HepG2 (cell line): Measurements from ENCODE around the gene STK24. TPM values are rescaled to one million over a fixed set of nuclear protein-coding genes. Genes with fewer than 3 reads are reported as not detected.

Source experiments
- ATAC-seq: fragments of 200-7000 bp; cut with Tn5 transposase; 3 replicates; pipeline ENCODE4 v1.9.1; 2020; ENCODE audit warnings: mild to moderate bottlenecking, moderate library complexity
- BruUV-seq: library from RNA; stranded (reverse); fragments of 400-500 nt; replicated peaks from 2 replicates; lab custom pipeline; 2021; lab: Mats Ljungman, UMichigan
- CTCF ChIA-PET: fragments of 300-600 bp; formaldehyde crosslinking; extraction: SDS; loops from one replicate; lab custom pipeline; 2021; ENCODE audit warnings: low total read pairs, inconsistent platforms, low intra/inter-chr PET ratio; lab: Yijun Ruan, JAX
- POLR2A ChIA-PET: fragments of 350-600 bp; sonication (Branson Sonifier 250); formaldehyde crosslinking; loops from one replicate; lab custom pipeline; 2020; ENCODE audit warnings: antibody characterized with exemption, inconsistent platforms; lab: Yijun Ruan, JAX
- DNase-seq: peaks from one replicate; pipeline ENCODE4 v3.0.0-alpha.2; 2015; ENCODE audit warnings: low spot score
- FAIRE-seq: peaks from 3 replicates; lab custom pipeline; 2011; peaks lifted over from hg19 to GRCh38; lab: Jason Lieb, UNC
- H2AFZ ChIP-seq: one replicate; pipeline ENCODE4 v1.6.1; 2011; ENCODE audit warnings: low read length, inconsistent platforms
- H3K27ac ChIP-seq: fragments of 300-600 bp; 3 replicates; pipeline ENCODE4 v1.8.0; 2011; ENCODE audit warnings: mixed run types, mild to moderate bottlenecking, mixed read lengths, low read length, inconsistent platforms; ENCODE audit not compliant: insufficient read depth; ENCODE audit errors: extremely low read length
- H3K27me3 ChIP-seq, 2 experiments: fragments of 200-600 bp in 1 of 2; 2 replicates in 1 of 2; 3 replicates in 1 of 2; pipeline versions ENCODE4 v1.6.0 to v1.8.0; 2011; ENCODE audit warnings: low read length in 2 of 2, mild to moderate bottlenecking in 2 of 2, moderate library complexity in 2 of 2, inconsistent platforms in 1 of 2; ENCODE audit not compliant: insufficient read depth in 2 of 2, control insufficient read depth in 1 of 2
- H3K36me3 ChIP-seq, 2 experiments: fragments of 200-600 bp in 1 of 2; replicated peaks in 1 of 2; 2 replicates in 1 of 2; 3 replicates in 1 of 2; pipeline versions ENCODE4 v1.5.1 to v1.8.0; 2011; ENCODE audit warnings: low read length in 2 of 2, inconsistent platforms in 1 of 2; ENCODE audit not compliant: insufficient read depth in 2 of 2, control insufficient read depth in 1 of 2
- H3K4me1 ChIP-seq: 2 replicates; pipeline ENCODE4 v1.5.1; 2012; ENCODE audit warnings: low read length, inconsistent platforms; ENCODE audit not compliant: insufficient read depth
- H3K4me2 ChIP-seq: 2 replicates; pipeline ENCODE4 v1.6.0; 2011; ENCODE audit warnings: low read depth, low read length, inconsistent platforms
- H3K4me3 ChIP-seq, 3 experiments: fragments of 200-600 bp in 1 of 3; sonication (generic), shearing (Covaris generic) in 1 of 3; replicated peaks in 1 of 3; 2 replicates each; pipeline ENCODE4 v1.5.1; 2011 to 2016; ENCODE audit warnings: low read length in 3 of 3, inconsistent platforms in 2 of 3, low read depth in 2 of 3, mild to moderate bottlenecking in 2 of 3, control low read depth in 1 of 3, mixed read lengths in 1 of 3; ENCODE audit not compliant: insufficient read depth in 1 of 3
- H3K79me2 ChIP-seq: one replicate; pipeline ENCODE4 v1.6.1; 2011; ENCODE audit warnings: low read length, inconsistent platforms; ENCODE audit not compliant: insufficient read depth
- H3K9ac ChIP-seq: 2 replicates; pipeline ENCODE4 v1.6.0; 2011; ENCODE audit warnings: mild to moderate bottlenecking, low read depth, low read length, inconsistent platforms; ENCODE audit not compliant: insufficient read depth
- H3K9me3 ChIP-seq: 2 replicates; pipeline ENCODE4 v1.5.1; 2012; ENCODE audit warnings: mild to moderate bottlenecking, low read length
- H4K20me1 ChIP-seq: 2 replicates; pipeline ENCODE4 v1.6.0; 2011; ENCODE audit warnings: inconsistent platforms, mild to moderate bottlenecking, low read length, moderate library complexity; ENCODE audit not compliant: insufficient read depth
- ARID4A ChIP-seq: sonication (generic); formaldehyde crosslinking; IDR thresholded peaks from 2 replicates; pipeline ENCODE4 v1.5.0; 2020; ENCODE audit warnings: mild to moderate bottlenecking, missing genetic modification reagents, borderline replicate concordance
- BCL3 ChIP-seq: sonication (generic); formaldehyde crosslinking; IDR thresholded peaks from 2 replicates; pipeline ENCODE4 v1.5.1; 2020; ENCODE audit warnings: mild to moderate bottlenecking, missing genetic modification reagents, moderate library complexity
- CEBPB ChIP-seq: IDR thresholded peaks from 2 replicates; pipeline ENCODE4 v1.6.1; 2011; ENCODE audit warnings: low read depth, low read length, improper control_type of control experiment, borderline replicate concordance
- CEBPG ChIP-seq: IDR thresholded peaks from 2 replicates; pipeline ENCODE4 v1.6.1; 2016
- E2F1 ChIP-seq: sonication (generic); formaldehyde crosslinking; IDR thresholded peaks from 2 replicates; pipeline ENCODE4 v1.5.0; 2020; ENCODE audit warnings: missing genetic modification reagents
- FOSL2 ChIP-seq: sonication (generic); formaldehyde crosslinking; IDR thresholded peaks from 2 replicates; pipeline ENCODE4 v1.4.0; 2020; ENCODE audit warnings: missing genetic modification reagents
- FOXK1 ChIP-seq: sonication (generic); formaldehyde crosslinking; IDR thresholded peaks from 2 replicates; pipeline ENCODE4 v1.4.0; 2020; ENCODE audit warnings: low read depth, missing genetic modification reagents, borderline replicate concordance
- FOXO1 ChIP-seq: sonication (generic); formaldehyde crosslinking; IDR thresholded peaks from 2 replicates; pipeline ENCODE4 v1.4.0; 2020; ENCODE audit warnings: missing genetic modification reagents
- GATAD2A ChIP-seq: IDR thresholded peaks from 2 replicates; pipeline ENCODE4 v1.6.1; 2016
- KDM6A ChIP-seq: IDR thresholded peaks from 2 replicates; pipeline ENCODE4 v1.6.1; 2016; ENCODE audit warnings: low read depth
- MED1 ChIP-seq: sonication (generic); formaldehyde crosslinking; IDR thresholded peaks from 2 replicates; pipeline ENCODE4 v1.4.0; 2020; ENCODE audit warnings: missing genetic modification reagents
- MXD4 ChIP-seq: IDR thresholded peaks from 2 replicates; pipeline ENCODE4 v1.6.1; 2016; ENCODE audit warnings: mild to moderate bottlenecking, missing biosample characterization, missing genetic modification reagents
- SAP130 ChIP-seq: IDR thresholded peaks from 2 replicates; pipeline ENCODE4 v1.6.1; 2016; ENCODE audit warnings: low read depth
- SOX5 ChIP-seq: IDR thresholded peaks from 2 replicates; pipeline ENCODE4 v1.6.1; 2016; ENCODE audit warnings: borderline replicate concordance
- TGIF2 ChIP-seq: IDR thresholded peaks from 2 replicates; pipeline ENCODE4 v1.6.1; 2016; ENCODE audit warnings: control low read depth, missing compliant biosample characterization
- ZNF33A ChIP-seq: sonication (generic); formaldehyde crosslinking; IDR thresholded peaks from 2 replicates; pipeline ENCODE4 v1.5.1; 2020; ENCODE audit warnings: missing genetic modification reagents, mild to moderate bottlenecking, moderate library complexity, borderline replicate concordance
- ZNF564 ChIP-seq: sonication (generic); formaldehyde crosslinking; IDR thresholded peaks from 2 replicates; pipeline ENCODE4 v1.8.1; 2023; ENCODE audit warnings: mild to moderate bottlenecking, missing genetic modification reagents
- ZNF605 ChIP-seq: sonication (generic); formaldehyde crosslinking; IDR thresholded peaks from 2 replicates; pipeline ENCODE4 v1.8.0; 2022; ENCODE audit warnings: mild to moderate bottlenecking, missing genetic modification reagents
- ZNF83 ChIP-seq: sonication (generic); formaldehyde crosslinking; IDR thresholded peaks from 2 replicates; pipeline ENCODE4 v1.4.0; 2020; ENCODE audit warnings: missing genetic modification reagents, mild to moderate bottlenecking, borderline replicate concordance
- WGBS: methylation state at CpG from one replicate; pipeline ENCODE4 v1.1.6; 2017; ENCODE audit warnings: low lambda C conversion rate; 5-methylcytosine and 5-hydroxymethylcytosine counted together
- in situ Hi-C: cut with HindIII; loops from 2 replicates; pipeline ENCODE4 v1.10.0; 2017; ENCODE audit warnings: low pct_unique_long_range_greater_than_20kb; ENCODE audit not compliant: extremely low pct_ligation_motif_present
- intact Hi-C: fragments of 100-400 bp; cut with micrococcal nuclease; formaldehyde crosslinking; loops from one replicate; pipeline ENCODE4 v1.10.0; 2022; ENCODE audit not compliant: unreplicated experiment
- polyA plus RNA-seq, 8 experiments: library from polyadenylated mRNA; depleted of rRNA in 3 of 8; stranded (reverse) in 7 of 8; unstranded in 1 of 8; fragments of >200 nt; fragmentation: Illumina TruSeq in 4 of 8; extraction: Trizol in 4 of 8; gene quantifications; 2 replicates each; pipeline versions ENCODE4 v1.2.1 to v1.2.3, GENCODE V29; 2011 to 2016; ENCODE audit warnings: low read depth in 4 of 8, missing spikeins in 1 of 8, mixed read lengths in 1 of 8; ENCODE audit not compliant: insufficient read depth in 1 of 8
- total RNA-seq, 5 experiments: library from RNA; depleted of rRNA; stranded (reverse); fragments of >200 nt; fragmentation: Illumina TruSeq; extraction: Trizol; gene quantifications; 2 replicates each; pipeline ENCODE4 v1.2.3, GENCODE V29; 2016; ENCODE audit warnings: low read depth in 1 of 5

Gene STK24
- total and polyA plus RNA-seq, 2 of the 13 experiments (the other 11 are each of a cell fraction or from before 2014, with no cell fraction given): 51.3 to 73.0 TPM

DNA sequence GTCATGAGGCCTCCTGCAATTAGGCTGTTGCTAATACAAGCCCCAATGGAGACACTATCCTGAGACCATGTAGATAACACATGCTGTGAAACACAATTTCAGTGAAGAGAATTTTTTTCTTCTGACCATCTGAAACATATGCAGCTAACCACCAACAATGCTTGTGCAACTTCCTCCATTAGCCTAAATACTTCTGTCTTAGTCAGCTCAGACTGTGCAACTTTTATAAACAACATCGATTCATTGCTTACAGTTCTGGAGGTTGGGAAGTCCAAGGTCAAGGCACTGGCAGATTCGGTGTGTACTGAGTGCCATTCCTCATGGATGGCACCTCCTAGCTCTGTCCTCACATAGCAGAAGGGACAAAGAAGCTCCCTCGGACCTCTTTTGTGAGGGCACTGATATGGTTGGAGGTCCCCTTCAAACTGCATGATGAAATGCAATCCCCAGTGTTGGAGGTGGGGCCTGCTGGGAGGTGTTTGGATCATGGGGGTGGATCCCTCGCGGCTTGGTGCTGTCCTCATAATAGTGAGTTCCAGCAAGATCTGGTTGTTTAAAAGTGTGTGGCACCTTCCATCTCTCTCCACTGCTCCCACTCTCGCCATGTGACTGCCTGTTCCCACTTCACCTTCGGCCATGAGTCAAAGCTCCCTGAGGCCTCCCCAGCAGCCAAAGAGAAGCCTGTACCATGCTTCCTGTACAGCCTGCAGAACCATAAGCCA, 27.7 kb downstream of the STK24 start:
- in situ Hi-C loops: no loop called here
- H3K4me2 ChIP-seq: no peak overlapping the region
- H3K79me2 ChIP-seq: peaks cover 92% of the 10 kb centered on the region
- ATAC-seq (peak; percentile 60), DNase-seq (peak; percentile 28), FAIRE-seq (peak; percentile 18)
- CTCF ChIA-PET: no interaction called here
- peak overlapping the region; percentile 12 for H3K27ac ChIP-seq
- no peaks in the 10 kb centered on the region for H3K9me3 ChIP-seq
- no peak overlapping the region for H2AFZ ChIP-seq
- intact Hi-C loops: no loop called here
- POLR2A ChIA-PET: interaction anchor here (0.9 to 1.1 kb wide), 2 partner anchors 28 to 42 kb away, joined by 3 read pairs; no protein-coding TSS in a partner anchor
- no TSS peak for BruUV-seq
- H3K4me3 ChIP-seq: no peak overlapping the region
- no peak overlapping the region for H3K9ac ChIP-seq
- H3K4me1 ChIP-seq: peaks cover 56% of the 10 kb centered on the region
- H4K20me1 ChIP-seq: peaks cover 72% of the 10 kb centered on the region
- H3K27me3 ChIP-seq: no peaks in the 10 kb centered on the region
- peaks cover 4 to 34% of the 10 kb centered on the region in 2 experiments; a peak in 4 of 5 replicates for H3K36me3 ChIP-seq
- WGBS: 72% methylated on average over 7 of the region's 7 CpGs
- TF ChIP-seq GATAD2A (CRISPR knock-in tag) (peak; percentile 71), FOSL2 (CRISPR knock-in tag) (peak; percentile 78), SAP130 (CRISPR knock-in tag) (peak; percentile 29; the same call in 1 of the 2 replicates), TGIF2 (CRISPR knock-in tag) (0 out of 2 replicates have a peak, but pooled peaks have one; percentile 36), FOXO1 (CRISPR knock-in tag) (peak; percentile 19; the same call in 1 of the 2 replicates), KDM6A (CRISPR knock-in tag) (no peak), CEBPG (CRISPR knock-in tag) (peak; percentile 42; the same call in 1 of the 2 replicates), CEBPB (0 out of 2 replicates have a peak, but pooled peaks have one; percentile 54), BCL3 (CRISPR knock-in tag) (no peak), E2F1 (CRISPR knock-in tag) (no peak), ZNF605 (0 out of 2 replicates have a peak, but pooled peaks have one; percentile 40), ZNF564 (CRISPR knock-in tag) (peak; percentile 99), ZNF83 (CRISPR knock-in tag) (no peak), FOXK1 (CRISPR knock-in tag) (peak; percentile 71; the same call in 1 of the 2 replicates), ARID4A (CRISPR knock-in tag) (peak; percentile 32; the same call in 1 of the 2 replicates), MED1 (CRISPR knock-in tag) (peak; percentile 22; the same call in 1 of the 2 replicates), SOX5 (CRISPR knock-in tag) (peak; percentile 51; the same call in 1 of the 2 replicates), MXD4 (no peak), ZNF33A (CRISPR knock-in tag) (no peak)
